AG09309 (cell line): ENCODE results near the gene TEKT5.

ENCODE experiments used
- DNase-seq: peaks from one replicate; pipeline ENCODE4 v3.0.0-alpha.2; 2010; ENCODE audit warnings: low read depth
- H3K4me3 ChIP-seq: 2 replicates; pipeline ENCODE4 v1.5.1; 2011; ENCODE audit warnings: mild to moderate bottlenecking, low read depth, low read length, moderate library complexity; ENCODE audit not compliant: control insufficient read depth
- CTCF ChIP-seq: IDR thresholded peaks from 2 replicates; pipeline ENCODE4 v1.5.1; 2011; ENCODE audit warnings: mild to moderate bottlenecking, low read depth, low read length, inconsistent platforms; ENCODE audit not compliant: insufficient read depth, control insufficient read depth; ENCODE audit errors: missing control alignments

Gene TEKT5

GRCh38 chr16:10661737-10662136, 33.0 kb downstream of the TEKT5 start:
- DNase-seq, result no peak
- TF ChIP-seq CTCF, result no peak
- H3K4me3 ChIP-seq, result no peak overlapping the region

- no peak for TF ChIP-seq CTCF
- no peak overlapping the region for H3K4me3 ChIP-seq
- no peak for DNase-seq
Observed at GRCh38 chr16:10660950-10661635, 33.6 kb downstream of the TEKT5 start.

DNA sequence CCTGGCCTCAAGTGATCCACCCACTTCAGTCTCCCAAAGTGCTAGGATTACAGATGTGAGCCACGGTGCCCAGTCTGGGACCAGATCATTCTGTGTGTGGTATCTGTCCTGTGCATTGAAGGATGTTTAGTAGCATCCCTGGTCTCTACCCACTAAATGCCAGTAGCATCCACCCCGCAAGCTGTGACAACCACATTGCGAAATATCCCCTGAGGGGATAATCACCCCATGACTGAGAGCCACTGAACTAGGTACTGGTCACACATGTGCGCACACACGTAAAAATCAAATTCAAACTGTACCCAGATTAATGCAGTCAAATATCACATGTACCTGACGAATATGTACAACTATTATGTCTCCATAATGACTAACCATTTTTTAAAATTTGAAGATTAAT, 35.8 kb downstream of the TEKT5 start:
- H3K4me3 ChIP-seq, result no peak overlapping the region
- no peak for DNase-seq
- no peak for TF ChIP-seq CTCF

- DNase-seq, result no peak
- no peak overlapping the region for H3K4me3 ChIP-seq
- no peak for TF ChIP-seq CTCF
Observed at GRCh38 chr16:10657925-10658324, 36.8 kb downstream of the TEKT5 start.

DNA sequence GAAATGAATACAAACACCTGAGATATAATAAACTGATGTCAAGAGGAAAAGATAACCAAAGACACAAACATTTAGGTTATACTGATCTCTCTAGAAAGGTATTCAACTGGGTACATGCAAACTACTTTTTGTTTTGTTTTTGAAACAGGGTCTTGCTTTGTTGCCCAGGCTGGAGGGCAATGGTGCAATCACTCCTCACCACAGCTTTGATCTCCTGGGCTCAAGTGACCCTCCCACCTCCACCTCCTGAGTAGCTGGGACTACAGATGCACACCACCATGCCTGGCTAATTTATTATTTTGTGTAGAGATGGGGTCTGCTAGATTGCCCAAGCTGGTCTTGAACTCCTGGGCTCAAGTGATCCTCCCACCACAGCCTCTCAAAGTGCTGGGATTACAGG, 38.1 kb downstream of the TEKT5 start:
- DNase-seq, result no peak
- TF ChIP-seq CTCF, result no peak
- H3K4me3 ChIP-seq, result no peak overlapping the region

GRCh38 chr16:10655415-10655977, 39.2 kb downstream of the TEKT5 start:
- DNase-seq, result no peak
- no peak for TF ChIP-seq CTCF

More at GRCh38 chr16:10655415-10655977, 39.2 kb downstream of the TEKT5 start:
- no peak overlapping the region for H3K4me3 ChIP-seq
